GM13976 (cell line): Measurements from ENCODE around the gene PHC2.

Experiments
- DNase-seq: peaks from one replicate; pipeline ENCODE4 v3.0.0; 2012; ENCODE audit warnings: low spot score
- in situ Hi-C: fragments of 300-500 bp; cut with MboI; formaldehyde crosslinking; loops from one replicate; pipeline ENCODE4 v1.12.0; 2022; ENCODE audit warnings: low sequenced_read_pairs, mixed read lengths, inconsistent platforms; ENCODE audit not compliant: unreplicated experiment
- TF ChIP-seq, protein P1 (sequence below): IDR thresholded peaks from 2 replicates; pipeline ENCODE4 v1.5.1; 2012; ENCODE audit warnings: borderline replicate concordance, mild to moderate bottlenecking; ENCODE audit not compliant: insufficient read depth; ENCODE audit errors: extremely low read depth, missing control alignments, control extremely low read depth

The PHC2 gene

DNA sequence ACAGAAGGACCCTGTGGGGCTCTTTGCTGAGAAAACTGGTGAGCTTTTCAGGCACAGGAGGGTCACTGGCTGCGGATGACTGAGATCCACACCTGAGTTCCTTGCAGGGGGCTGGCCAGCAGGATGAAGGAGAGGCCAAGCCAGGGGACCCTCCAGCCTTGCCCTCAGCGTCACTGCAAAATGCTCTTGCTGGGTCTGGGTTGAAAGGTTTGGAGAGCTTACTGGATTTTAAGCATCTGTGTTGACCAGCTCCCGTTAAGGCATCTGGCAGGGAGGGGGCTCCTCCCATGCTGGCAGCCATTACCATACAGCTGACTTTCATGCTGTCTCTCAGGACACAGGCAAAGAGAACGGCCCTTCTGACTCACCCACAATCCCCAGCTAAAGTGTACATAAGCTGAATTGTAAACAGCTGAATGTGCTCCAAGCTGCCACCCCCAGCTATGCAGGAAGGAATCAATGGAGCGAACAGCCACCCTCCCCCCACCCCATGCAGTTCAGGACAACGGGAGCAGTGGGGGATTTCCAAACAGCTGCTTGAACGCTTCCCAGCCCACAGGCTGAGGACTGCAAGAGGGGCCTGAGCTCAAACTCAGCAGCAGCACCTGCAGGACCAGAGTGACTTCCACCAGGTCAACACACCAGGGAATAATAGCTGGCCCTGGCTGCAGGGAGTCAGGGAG, 88.7 kb downstream of the PHC2 start:
- DNase-seq: no peak
- TF ChIP-seq, protein P1, sequence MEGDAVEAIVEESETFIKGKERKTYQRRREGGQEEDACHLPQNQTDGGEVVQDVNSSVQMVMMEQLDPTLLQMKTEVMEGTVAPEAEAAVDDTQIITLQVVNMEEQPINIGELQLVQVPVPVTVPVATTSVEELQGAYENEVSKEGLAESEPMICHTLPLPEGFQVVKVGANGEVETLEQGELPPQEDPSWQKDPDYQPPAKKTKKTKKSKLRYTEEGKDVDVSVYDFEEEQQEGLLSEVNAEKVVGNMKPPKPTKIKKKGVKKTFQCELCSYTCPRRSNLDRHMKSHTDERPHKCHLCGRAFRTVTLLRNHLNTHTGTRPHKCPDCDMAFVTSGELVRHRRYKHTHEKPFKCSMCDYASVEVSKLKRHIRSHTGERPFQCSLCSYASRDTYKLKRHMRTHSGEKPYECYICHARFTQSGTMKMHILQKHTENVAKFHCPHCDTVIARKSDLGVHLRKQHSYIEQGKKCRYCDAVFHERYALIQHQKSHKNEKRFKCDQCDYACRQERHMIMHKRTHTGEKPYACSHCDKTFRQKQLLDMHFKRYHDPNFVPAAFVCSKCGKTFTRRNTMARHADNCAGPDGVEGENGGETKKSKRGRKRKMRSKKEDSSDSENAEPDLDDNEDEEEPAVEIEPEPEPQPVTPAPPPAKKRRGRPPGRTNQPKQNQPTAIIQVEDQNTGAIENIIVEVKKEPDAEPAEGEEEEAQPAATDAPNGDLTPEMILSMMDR: no peak
- in situ Hi-C loops: no loop called here

DNA sequence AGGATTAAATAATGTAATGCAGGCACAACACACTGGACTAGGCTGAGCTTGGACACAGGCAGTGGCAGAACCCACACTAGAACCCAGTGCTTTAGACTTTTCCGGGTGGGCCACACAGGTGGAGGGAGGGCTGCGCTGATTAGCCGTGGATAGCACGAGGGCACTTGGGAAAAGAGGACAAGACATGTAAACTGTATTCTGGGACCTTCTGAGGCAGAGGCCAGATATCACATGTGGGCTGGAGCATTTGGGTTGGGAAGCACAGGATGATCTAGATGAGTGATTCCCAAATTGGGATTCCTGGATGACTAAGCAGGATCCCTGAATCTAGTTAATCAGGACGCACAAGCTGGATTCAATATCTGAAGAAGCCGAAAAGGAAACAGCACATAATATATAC, 89.7 kb downstream of the PHC2 start:
- in situ Hi-C loops: no loop called here
- TF ChIP-seq, protein P1: no peak
- DNase-seq: no peak

DNA sequence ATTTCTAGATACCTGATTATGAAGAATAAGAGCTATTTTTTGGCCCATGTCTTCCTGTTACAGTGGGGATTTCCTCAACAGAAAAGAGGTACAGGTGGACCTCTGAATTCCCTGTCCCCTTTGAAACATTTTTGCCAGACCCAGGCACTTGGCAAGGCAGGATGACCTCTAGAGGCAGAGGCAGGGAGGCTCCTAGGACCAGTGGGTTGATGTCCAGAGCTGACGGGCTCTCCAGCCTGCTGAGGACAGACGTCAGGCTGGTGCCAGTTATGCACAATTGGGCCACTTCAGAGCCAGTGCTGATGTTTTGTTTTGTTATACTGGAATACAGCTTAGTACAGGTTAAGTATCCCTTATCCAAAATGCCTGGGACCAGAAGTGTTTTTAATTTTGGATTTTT, 91.5 kb downstream of the PHC2 start:
- TF ChIP-seq, protein P1: no peak
- DNase-seq: no peak
- in situ Hi-C loops: no loop called here

DNA sequence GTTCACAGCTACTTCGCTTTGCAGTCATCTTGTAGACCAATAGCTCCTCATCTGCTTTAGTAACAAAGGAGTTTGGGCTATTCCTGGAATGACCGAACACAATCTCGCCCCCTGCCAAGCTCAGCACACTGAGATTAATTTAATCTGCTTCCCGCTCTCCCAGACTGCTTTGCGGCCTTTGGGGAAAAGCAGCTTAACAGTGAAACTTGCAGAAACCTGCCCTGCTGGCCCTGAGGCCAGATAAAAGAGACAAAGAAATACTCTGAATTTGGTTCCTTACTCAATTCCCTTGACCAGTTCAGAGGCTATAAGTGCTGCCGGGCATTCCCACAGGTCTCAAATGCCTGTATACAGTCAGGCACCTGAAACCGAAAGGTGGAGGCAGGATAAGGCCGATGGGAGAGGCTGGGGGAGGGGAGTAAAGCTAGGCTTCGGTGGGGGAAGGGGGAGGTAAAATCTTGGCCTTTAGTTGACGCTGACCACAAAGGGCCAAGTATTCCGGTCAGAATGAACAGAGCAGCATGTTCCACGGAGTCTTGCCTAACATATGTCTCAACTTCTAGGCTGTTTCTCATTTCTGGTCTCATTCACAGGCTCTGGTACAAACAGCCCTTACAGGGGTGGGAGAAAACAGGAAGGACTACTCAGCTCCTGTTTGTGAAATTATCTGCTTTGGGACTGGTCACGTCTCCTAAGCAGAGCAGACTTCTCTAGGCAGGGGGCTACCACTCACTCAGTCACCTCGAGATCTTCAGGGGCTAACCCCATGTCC, 92.3 kb downstream of the PHC2 start:
- DNase-seq: no peak
- TF ChIP-seq, protein P1: no peak
- in situ Hi-C loops: no loop called here

DNA sequence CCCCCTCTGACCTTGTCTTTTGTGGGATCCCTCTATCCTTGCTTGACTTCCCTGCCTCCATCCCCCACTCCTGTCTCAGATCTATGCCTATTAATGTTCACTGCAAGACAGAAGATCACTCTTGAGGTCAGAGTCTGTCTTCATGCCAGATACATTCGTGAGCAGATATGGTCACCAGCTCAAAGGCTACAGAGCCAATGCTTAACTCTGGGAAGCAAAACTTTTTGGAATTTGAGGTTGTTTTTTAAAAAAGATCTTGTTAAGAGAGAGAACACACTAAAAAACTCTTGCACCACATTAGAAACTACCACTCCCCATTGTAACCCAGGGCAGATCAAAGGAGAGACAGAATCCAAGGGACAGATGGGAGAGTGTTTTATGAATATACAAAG, 92.9 kb downstream of the PHC2 start:
- TF ChIP-seq, protein P1: no peak
- in situ Hi-C loops: no loop called here
- no peak for DNase-seq

DNA sequence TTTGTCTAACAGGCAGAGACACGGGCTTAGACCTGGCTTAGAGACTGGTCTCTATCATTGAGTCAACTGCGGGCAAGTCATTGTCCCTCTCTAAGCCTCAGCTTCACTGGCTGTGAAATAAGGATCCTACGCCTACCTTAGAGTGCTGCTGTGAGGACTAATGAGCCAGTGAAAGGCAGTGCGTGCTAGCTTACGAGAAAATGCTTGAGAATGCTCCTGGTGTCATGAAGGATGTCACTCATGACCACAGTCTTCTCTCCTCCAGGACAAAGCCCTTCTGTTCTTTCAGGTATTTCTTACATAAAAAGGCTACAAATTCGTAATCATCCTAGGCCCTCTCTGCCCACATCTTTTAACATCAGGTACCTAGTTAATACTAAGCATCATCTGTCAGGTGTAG, 93.5 kb downstream of the PHC2 start:
- in situ Hi-C loops: no loop called here
- DNase-seq: no peak
- TF ChIP-seq, protein P1: no peak

DNA sequence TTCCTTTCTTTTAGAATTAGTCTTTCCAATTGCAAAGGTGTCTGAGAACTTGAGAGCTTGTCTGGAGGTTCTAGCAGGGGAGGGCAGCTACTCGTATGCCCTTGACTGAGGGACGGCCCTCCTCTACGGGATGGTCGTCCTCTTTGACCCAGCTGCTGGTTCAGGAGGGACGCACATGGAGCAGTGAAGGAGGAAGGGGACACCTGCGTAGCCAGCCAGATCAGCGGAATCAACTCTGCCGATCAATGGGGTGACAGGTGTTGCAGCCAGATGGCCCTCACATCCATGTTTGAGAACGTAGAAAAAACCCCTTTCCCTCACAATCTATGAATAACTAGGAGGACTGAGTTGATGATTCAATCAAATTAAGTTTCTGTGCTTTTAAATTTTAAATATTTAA, 94.3 kb downstream of the PHC2 start:
- TF ChIP-seq, protein P1: no peak
- in situ Hi-C loops: no loop called here
- no peak for DNase-seq
